GM18526 (cell line): ENCODE measurements around the gene XRCC3.

Experiments used
- POLR2A ChIP-seq: IDR thresholded peaks from 3 replicates; pipeline ENCODE4 v1.6.1; 2011; ENCODE audit not compliant: insufficient read length; ENCODE audit errors: extremely low read depth

Gene XRCC3

GRCh38 chr14:103707329-103708263 lies 7.7 kb downstream of the XRCC3 start:
- TF ChIP-seq POLR2A, result no peak

GRCh38 chr14:103706551-103707328 lies 8.5 kb downstream of the XRCC3 start:
- no peak for TF ChIP-seq POLR2A

GRCh38 chr14:103705504-103706284 lies 9.6 kb downstream of the XRCC3 start:
- no peak for TF ChIP-seq POLR2A

- TF ChIP-seq POLR2A, result no peak
Measured at GRCh38 chr14:103705118-103705503, 10.1 kb downstream of the XRCC3 start.

GRCh38 chr14:103704708-103705107 lies 10.5 kb downstream of the XRCC3 start:
- no peak for TF ChIP-seq POLR2A

- TF ChIP-seq POLR2A, result no peak
Measured at GRCh38 chr14:103703433-103704385, 11.5 kb downstream of the XRCC3 start.

GRCh38 chr14:103702497-103703432 lies 12.5 kb downstream of the XRCC3 start:
- TF ChIP-seq POLR2A, result no peak

- no peak for TF ChIP-seq POLR2A
Measured at GRCh38 chr14:103702095-103702494, 13.2 kb downstream of the XRCC3 start.

GRCh38 chr14:103700753-103701490 lies 14.3 kb downstream of the XRCC3 start:
- TF ChIP-seq POLR2A, result no peak

GRCh38 chr14:103699901-103700752 lies 15.1 kb downstream of the XRCC3 start:
- TF ChIP-seq POLR2A, result no peak

- no peak for TF ChIP-seq POLR2A
Measured at GRCh38 chr14:103699261-103699661, 16.0 kb downstream of the XRCC3 start.
